GM18499 (cell line): ENCODE results near the gene PAH.

Experiments
- ATAC-seq: cut with Tn5 transposase; IDR thresholded peaks from one replicate; pipeline ENCODE4 v1.9.1; 2021; ENCODE audit warnings: moderate number of reproducible peaks; ENCODE audit not compliant: insufficient read depth, unreplicated experiment

PAH gene

DNA sequence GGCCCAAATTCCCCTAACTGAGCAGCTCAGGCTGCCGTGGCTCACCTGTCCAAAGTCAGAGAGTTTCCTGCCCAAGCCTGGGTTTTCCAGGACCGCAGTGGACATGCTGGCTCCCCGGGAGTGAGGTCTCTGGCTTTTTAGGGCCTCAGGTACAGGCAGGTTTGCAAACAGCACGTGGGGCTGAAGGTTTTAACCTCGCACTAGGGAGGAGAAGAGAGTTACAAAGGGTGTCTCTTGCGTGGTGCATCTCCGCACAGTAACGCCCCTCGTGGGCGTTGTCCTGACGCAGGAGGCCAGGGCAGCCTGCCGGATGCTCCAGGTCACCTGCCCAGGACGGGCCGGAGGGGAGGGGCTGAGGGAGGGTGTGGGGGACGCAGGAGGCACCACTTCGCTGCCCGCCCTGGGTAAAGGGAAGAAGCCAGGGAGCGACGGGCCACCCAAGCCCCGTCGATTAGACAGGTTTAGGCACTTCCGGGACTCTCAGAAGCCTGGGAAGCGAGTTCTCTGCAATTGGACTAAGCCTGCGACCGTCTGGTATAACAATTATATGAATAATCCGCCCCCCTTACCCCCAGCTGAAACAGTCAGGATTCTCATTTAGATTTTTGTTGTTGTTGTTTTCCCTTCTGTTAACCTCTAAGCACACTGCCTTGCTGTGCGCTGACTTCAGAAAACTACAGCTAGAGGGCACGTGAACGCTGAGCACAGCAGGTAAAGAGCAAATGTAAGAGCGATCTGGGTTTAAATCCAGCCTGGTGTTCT lies at the start of gene PAH:
PAH (minus strand) TSS at position 219 of the 762 bp plus-strand sequence; CDS start at position 105, 114 bp downstream.
- ATAC-seq, result no peak

- no peak for ATAC-seq
These were observed 49.3 kb upstream of the PAH start for GRCh38 chr12:102966200-102966863.

- ATAC-seq, result no peak
These were observed 48.5 kb upstream of the PAH start for GRCh38 chr12:102965281-102966155.

GRCh38 chr12:102964872-102965271 lies 47.8 kb upstream of the PAH start:
- no peak for ATAC-seq

DNA sequence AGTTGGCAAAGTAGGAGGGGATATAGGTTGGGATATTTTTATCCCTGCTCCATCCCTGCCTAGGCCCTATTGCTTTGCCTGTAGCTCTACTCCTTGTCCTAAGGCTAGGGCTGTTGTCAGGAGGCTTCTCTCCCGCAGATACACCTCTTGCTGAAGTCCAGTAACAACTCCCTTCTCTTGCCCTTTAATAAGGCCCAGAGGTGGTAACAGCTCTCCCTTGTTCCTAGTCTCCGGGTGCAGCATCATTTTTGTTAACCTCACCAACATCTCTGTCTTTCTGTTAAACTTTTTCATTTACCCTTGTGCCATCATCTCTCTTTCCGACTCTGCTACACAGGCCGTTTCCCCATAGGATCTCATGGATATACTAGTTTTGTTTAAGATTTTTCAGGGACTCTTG lies 46.8 kb upstream of the PAH start:
- no peak for ATAC-seq

GRCh38 chr12:102962986-102963385 lies 45.9 kb upstream of the PAH start:
- no peak for ATAC-seq

DNA sequence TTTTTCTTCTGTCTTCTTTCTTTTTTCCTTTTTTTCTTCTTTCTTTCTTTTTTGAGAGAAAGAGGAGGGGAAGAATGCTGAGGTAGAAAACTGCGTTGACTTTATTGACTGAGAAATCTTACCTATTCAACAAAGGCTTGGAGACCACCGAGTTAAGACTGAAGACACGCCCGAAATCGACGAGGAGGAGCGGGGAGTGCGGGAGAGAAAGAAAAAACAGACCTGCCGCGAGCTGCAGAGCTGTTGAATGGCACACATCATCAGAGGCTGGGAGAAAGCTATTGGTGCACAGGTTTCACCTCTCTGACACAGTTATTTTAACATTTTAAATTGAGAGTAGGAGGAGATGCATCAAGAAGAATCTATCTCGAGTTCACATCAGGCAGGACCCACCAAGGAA lies 45.5 kb upstream of the PAH start:
- ATAC-seq, result no peak

- ATAC-seq, result no peak
These were observed 44.4 kb upstream of the PAH start for GRCh38 chr12:102961466-102961855.

GRCh38 chr12:102960766-102961465 lies 43.9 kb upstream of the PAH start:
- no peak for ATAC-seq

DNA sequence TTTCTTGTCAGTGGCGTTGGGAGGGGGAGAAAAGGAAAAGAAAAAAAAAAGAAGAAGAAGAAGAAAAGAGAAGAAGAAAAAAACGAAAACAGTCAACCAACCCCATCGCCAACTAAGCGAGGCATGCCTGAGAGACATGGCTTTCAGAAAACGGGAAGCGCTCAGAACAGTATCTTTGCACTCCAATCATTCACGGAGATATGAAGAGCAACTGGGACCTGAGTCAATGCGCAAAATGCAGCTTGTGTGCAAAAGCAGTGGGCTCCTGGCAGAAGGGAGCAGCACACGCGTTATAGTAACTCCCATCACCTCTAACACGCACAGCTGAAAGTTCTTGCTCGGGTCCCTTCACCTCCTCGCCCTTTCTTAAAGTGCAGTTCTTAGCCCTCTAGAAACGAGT lies 42.3 kb upstream of the PAH start:
- ATAC-seq, result no peak

DNA sequence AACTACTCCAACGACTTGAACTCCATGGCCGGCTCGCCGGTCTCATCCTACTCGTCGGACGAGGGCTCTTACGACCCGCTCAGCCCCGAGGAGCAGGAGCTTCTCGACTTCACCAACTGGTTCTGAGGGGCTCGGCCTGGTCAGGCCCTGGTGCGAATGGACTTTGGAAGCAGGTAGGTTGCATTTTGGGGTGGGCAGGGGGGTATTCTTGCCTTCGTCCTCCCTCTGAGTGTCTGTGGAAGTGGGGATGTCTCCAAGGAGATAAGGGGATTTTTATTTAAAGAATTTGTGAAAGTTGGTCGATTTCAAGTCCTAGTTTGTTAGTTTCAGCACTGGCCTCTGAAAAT lies 41.8 kb upstream of the PAH start:
- no peak for ATAC-seq

GRCh38 chr12:102958073-102958829 lies 41.2 kb upstream of the PAH start:
- no peak for ATAC-seq

DNA sequence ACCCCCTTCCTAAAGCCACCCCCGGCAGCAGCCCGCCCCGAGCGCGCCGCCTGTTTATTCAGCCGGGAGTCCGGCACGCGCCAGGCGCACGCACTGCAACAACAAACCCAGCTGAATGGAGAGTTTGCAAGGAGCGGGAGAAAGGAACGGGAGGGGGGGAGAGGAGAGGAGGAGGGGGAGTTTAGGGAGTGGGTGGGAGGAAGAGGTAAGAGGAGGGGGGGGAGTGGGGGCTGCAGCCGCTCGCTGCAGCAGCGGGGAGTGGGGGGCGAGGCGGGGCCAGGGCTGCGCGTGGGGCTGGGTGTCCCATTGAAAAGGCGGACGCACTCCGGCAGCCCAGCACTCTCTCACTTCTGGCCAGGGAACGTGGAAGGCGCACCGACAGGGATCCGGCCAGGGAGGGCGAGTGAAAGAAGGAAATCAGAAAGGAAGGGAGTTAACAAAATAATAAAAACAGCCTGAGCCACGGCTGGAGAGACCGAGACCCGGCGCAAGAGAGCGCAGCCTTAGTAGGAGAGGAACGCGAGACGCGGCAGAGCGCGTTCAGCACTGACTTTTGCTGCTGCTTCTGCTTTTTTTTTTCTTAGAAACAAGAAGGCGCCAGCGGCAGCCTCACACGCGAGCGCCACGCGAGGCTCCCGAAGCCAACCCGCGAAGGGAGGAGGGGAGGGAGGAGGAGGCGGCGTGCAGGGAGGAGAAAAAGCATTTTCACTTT lies 40.5 kb upstream of the PAH start, which contains the start of gene ASCL1:
ASCL1 (plus strand) TSS at position 336 of the 712 bp plus-strand sequence. CDS start 571 bp downstream, outside the sequence.
- no peak for ATAC-seq

GRCh38 chr12:102956738-102957327 lies 39.8 kb upstream of the PAH start:
- ATAC-seq, result no peak

- no peak for ATAC-seq
These were observed 39.1 kb upstream of the PAH start for GRCh38 chr12:102955926-102956737.

- ATAC-seq, result no peak
These were observed 37.1 kb upstream of the PAH start for GRCh38 chr12:102954134-102954533.

GRCh38 chr12:102953221-102953620 lies 36.2 kb upstream of the PAH start:
- no peak for ATAC-seq

DNA sequence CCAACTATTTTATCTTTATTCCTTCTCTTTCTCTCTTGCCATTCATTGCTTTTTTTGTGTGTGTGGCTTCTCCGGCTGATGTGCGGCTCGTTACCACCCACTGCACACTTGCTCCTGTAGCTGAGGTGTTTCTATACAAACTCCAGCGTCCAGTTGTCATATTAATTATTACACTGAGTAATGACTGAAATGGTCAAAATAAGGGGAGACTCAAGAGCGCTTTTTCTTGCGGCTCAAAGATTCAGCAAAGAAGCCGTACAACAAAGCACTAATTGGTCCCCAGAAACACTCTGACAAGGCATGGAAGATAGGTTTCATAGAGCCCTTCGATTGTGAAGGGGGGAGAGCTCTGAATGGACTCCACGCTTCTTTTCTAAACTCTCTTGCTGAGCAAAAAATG lies 34.8 kb upstream of the PAH start:
- no peak for ATAC-seq
